Measurements from ENCODE around the gene HNRNPAB. TPM values are rescaled to one million over a fixed set of nuclear protein-coding genes. Genes with fewer than 3 reads are reported as not detected.

Gene HNRNPAB
- total RNA-seq, 1 donor from 2014 or later = 466 TPM

DNA sequence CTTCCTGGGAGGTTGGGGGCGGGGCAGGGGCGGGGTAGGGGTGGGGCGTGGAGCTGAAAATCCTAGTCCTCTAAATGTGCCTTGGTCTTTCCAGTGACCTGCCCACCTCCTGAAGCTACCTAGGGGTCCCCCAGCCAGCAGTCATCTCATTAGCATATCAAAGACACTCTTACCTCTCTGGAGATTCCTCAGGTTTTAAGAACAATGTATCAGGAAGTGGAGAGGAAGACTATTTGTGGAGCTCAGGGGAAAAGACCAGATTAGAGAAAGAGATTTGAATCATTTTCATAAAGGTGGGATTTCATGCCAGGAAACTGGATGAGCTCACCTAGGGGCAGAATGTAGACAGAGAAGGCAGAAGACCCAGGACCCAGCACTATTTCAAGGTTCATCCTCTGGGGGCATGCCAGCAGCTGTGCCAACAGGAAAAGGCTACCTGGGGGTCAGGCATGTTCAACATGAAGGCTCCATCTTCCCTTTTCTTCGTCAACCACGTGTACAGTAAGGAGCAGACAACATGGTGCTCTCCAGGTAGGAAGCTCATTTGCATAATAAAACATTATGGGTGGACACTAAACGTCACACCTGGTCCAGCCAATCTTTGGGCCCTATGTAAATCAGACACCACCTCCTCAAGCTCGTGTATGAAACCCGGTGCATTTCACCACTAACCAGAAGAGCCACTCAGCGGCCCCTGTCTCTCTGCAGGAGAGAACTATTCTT is 24.0 kb upstream of the HNRNPAB start:
- TF ChIP-seq, protein P1, sequence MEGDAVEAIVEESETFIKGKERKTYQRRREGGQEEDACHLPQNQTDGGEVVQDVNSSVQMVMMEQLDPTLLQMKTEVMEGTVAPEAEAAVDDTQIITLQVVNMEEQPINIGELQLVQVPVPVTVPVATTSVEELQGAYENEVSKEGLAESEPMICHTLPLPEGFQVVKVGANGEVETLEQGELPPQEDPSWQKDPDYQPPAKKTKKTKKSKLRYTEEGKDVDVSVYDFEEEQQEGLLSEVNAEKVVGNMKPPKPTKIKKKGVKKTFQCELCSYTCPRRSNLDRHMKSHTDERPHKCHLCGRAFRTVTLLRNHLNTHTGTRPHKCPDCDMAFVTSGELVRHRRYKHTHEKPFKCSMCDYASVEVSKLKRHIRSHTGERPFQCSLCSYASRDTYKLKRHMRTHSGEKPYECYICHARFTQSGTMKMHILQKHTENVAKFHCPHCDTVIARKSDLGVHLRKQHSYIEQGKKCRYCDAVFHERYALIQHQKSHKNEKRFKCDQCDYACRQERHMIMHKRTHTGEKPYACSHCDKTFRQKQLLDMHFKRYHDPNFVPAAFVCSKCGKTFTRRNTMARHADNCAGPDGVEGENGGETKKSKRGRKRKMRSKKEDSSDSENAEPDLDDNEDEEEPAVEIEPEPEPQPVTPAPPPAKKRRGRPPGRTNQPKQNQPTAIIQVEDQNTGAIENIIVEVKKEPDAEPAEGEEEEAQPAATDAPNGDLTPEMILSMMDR (conservative IDR thresholded peaks at IDR 0.05) = no peak
- H3K4me1 Mint-ChIP-seq = no peaks in the 10 kb centered on the region
- H3K4me3 Mint-ChIP-seq = no peak overlapping the region
- H3K27ac Mint-ChIP-seq (ENCODE audit: unreplicated experiment) = no peak overlapping the region
- peaks cover 12% of the 10 kb centered on the region for H3K27me3 Mint-ChIP-seq (ENCODE audit: low read depth)
- no peaks in the 10 kb centered on the region for H3K36me3 Mint-ChIP-seq (ENCODE audit: low read depth)
- no peak for DNase-seq (ENCODE audit: low read depth, low spot score)
- peaks cover 2% of the 10 kb centered on the region for H3K9me3 Mint-ChIP-seq

DNA sequence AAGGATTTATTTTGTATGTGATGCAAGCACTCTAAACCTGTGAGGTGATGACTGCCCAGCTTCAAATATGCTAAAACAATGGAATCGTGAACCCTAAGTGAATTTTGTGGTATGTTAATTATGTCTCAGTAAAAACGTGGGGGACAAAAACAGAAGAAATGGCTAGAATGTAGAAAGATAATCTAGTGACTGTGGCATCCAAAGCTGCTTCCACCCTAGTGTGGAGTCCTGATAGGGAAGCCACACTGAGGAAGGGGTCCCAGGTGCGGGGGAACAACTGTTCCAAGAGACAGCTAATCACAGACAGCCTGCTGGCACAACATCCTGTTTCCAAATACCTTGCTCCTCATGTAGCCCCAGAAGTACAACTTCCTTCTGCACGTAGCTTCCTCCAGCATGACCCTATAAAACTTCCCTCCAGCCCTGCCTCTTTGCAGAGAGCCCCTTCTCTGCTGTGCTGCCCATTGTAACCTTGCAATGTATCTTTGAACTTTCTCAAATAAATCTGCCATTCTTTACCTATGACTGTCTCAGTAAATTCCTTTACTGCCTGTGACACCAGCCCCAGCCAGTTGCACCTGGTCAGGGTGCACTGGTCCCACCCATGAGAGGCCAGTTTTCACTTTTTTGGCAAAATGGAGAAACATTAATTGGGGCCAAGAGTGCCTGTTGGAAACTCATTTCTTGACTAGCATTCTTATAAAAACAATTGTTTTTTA is 22.0 kb upstream of the HNRNPAB start:
- H3K36me3 Mint-ChIP-seq (ENCODE audit: low read depth) = no peaks in the 10 kb centered on the region
- peaks cover 2% of the 10 kb centered on the region for H3K9me3 Mint-ChIP-seq
- peaks cover 12% of the 10 kb centered on the region for H3K27me3 Mint-ChIP-seq (ENCODE audit: low read depth)
- no peak overlapping the region for H3K27ac Mint-ChIP-seq (ENCODE audit: unreplicated experiment)
- TF ChIP-seq, protein P1 (conservative IDR thresholded peaks at IDR 0.05) = no peak
- H3K4me3 Mint-ChIP-seq = no peak overlapping the region
- DNase-seq (ENCODE audit: low read depth, low spot score) = no peak
- no peaks in the 10 kb centered on the region for H3K4me1 Mint-ChIP-seq

DNA sequence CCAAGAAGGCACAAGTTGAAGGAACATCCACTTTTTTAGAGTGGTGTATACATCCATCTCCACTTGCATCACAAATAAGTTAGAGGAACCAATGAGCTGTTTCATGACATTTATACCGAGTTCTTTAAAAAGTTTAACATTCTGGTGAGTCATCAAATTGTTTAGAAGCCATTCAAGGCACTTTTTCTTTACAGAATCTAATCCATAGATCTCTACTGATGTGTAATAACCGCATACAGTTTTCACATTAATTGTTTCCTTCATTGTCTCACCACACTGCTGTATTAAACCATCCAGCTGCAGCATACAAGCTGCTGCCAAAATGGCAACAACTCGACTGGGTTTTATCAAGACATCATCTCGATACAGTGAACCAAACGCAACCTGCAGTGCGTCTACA is 17.9 kb upstream of the HNRNPAB start:
- Mint-ChIP-seq H3K27me3 (ENCODE audit: low read depth) (peaks cover 4% of the 10 kb centered on the region), H3K36me3 (ENCODE audit: low read depth) (no peaks in the 10 kb centered on the region), H3K27ac (ENCODE audit: unreplicated experiment) (no peak overlapping the region), H3K4me3 (no peak overlapping the region), H3K4me1 (no peaks in the 10 kb centered on the region), H3K9me3 (no peaks in the 10 kb centered on the region)
- DNase-seq (ENCODE audit: low read depth, low spot score) = no peak
- TF ChIP-seq, protein P1 (conservative IDR thresholded peaks at IDR 0.05) = no peak

DNA sequence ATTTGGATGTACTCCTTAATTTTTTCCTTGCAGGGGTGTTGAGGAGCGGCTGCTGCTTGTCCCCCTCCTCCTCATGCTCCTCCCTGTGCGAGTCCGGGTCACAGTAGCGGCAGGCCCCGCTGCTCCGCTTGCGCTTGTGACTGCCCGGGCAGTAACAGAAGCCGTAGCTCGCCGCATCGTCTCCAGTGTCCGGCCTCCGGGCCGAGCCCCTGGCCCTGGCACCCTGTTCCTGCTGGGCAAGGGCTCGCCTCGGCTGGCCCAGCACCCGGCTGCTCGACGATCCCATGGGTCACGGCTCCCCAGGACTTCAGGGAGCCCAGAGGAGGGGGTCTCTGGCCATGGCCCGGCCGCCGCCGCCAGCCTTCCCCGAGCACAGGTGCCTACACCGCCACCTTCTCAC is 17.3 kb upstream of the HNRNPAB start, which contains the start of gene GMCL2:
TSS of gene GMCL2 (minus strand) at position 358 of the 400 bp plus-strand sequence. CDS start at position 286, 72 bp downstream.
- Mint-ChIP-seq H3K27me3 (ENCODE audit: low read depth) (peaks cover 4% of the 10 kb centered on the region), H3K27ac (ENCODE audit: unreplicated experiment) (peak within 1 kb of the TSS; percentile 43), H3K4me1 (no peaks in the 10 kb centered on the region), H3K36me3 (ENCODE audit: low read depth) (no peaks in the 10 kb centered on the region), H3K4me3 (no peak within 1 kb of the TSS), H3K9me3 (no peaks in the 10 kb centered on the region)
- DNase-seq (ENCODE audit: low read depth, low spot score) = no peak
- TF ChIP-seq, protein P1 (conservative IDR thresholded peaks at IDR 0.05) = no peak

DNA sequence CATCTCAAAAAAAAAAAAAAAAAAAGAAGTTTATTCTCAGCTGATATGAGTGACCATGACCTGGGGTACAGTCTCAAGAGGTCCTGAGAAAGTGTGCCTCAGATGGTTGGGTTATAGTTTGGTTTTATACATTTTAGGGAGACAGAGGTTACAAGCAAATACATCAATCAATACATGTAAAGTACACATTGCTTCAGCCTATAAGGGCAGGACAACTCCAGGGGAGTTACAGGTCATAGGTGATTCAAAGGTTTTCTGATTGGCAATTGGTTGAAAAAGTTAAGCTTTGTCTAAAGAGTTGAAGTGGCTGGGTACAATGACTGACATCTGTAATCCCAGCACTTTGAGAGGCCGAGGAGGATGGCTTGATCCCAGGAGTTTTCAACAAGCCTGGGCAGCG is 14.9 kb upstream of the HNRNPAB start:
- Mint-ChIP-seq H3K9me3 (peaks cover 2% of the 10 kb centered on the region), H3K27ac (ENCODE audit: unreplicated experiment) (no peak overlapping the region), H3K27me3 (ENCODE audit: low read depth) (peaks cover 7% of the 10 kb centered on the region), H3K4me1 (no peaks in the 10 kb centered on the region), H3K4me3 (no peak overlapping the region), H3K36me3 (ENCODE audit: low read depth) (no peaks in the 10 kb centered on the region)
- DNase-seq (ENCODE audit: low read depth, low spot score) = no peak
- TF ChIP-seq, protein P1 (conservative IDR thresholded peaks at IDR 0.05) = no peak

Data from neural crest cell (in vitro differentiated cells).